Measurements from ENCODE around the gene LRRFIP1.
"Not testable (repeated sequence)": the region's sequence is repeated elsewhere in the genome, so short reads cannot be mapped to it uniquely, and the experiment has no call there.

The LRRFIP1 gene

DNA sequence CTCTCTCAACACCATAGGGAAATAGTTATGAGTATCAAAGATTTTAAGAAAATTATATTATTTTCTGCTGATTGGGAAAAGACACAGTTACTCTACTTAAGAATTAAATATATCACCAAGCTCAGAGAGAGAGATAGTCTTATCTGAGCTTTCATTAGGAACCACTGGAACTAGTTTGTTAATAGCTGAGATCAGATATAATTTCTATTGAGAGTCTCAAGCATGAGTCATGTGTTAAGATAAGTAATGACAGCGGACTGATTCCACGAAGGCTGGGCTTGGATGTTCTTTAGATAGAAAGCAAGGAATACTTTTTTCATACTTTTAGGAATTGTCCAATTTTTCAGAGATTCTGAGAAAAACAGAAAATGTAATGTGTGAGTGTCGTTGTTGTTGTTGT is 126.8 kb downstream of the LRRFIP1 start:
- peak; percentile 30 for DNase-seq

DNA sequence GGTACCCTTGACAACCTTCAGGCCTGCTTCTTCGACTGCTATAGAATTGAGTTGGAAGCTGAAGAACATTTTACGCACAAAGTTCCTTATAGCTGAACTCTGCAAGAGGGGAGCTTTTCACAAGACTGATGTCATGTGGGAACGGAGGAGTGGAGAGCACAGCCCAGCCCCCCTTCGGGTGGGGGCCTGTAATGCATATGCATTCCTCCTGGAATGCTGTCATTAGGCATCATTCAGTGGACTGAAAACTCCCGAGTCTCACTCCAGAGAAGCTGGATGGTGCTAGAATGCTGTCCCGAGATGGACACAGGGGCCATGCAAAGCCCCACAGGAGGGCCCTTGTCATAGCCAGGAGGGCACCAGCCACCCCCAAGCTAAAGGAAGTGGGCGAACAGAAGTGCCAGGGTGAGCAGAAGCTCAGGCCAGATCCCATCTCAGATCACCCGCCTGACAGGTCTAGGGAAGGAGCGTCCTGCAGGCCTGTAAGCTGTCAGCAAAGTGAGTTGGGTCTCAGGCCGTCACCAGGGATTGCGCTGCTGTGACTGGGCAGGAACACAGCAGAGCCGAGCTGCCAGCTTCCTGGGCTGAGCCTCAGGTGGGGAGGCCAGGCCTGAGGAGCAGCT is 127.3 kb downstream of the LRRFIP1 start:
- DNase-seq = no peak

DNA sequence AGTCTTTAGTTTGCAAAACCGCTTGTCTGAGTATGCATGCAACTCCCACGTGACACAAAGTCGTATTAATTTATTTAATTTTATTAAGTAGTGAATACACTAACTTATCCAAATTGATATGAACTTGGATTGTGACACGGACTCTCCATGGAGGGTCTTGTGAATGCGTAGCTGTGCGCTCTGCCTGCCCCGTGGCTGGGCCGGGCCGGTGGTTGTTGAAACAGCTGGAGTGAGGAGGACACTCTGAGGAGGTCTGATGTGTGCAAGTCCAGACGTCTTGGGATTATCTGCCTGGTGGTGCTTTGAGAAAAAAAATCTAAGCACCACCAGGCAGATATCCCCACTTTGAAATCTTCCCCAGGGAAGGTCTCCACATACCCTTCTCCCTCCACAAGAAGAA is 130.2 kb downstream of the LRRFIP1 start:
- DNase-seq = no peak

DNA sequence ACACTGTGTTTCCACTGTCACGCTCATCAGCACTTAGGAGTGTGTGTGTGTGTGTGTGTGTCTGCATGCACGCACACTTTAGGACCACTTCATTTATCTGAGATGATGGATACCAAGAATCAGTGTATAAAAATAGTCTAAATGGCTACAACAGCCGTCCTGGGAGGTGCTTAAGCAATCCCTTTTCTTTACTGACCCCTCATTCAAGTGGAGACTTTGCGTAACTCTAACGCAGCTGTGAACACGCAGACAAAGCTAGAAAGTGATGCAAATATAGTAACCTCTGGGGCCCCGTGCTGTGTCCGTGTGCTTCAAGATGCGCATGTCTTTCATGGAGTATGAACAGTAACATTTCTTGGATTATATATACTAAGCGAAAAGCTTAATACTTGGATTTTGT is 130.8 kb downstream of the LRRFIP1 start:
- no peak for DNase-seq

DNA sequence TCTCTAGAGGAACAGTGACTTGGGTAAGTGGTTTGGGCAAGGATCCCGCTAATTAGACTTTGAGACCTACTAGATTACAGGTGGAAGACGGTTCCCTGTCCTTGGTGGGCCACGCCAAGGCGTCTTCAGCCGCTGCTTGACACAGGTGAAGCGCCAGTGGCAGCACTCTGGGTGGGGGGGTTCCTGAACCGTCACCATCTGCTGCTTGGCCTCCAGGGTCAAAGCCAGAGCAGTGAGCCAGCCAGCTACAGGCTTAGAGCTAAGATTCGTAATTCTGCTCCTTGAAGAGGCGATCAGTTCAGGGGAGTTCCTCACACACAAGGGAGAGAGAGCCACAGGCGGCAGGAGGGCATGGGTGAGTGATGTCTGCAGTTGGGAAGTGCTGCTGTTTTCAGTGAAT is 131.8 kb downstream of the LRRFIP1 start:
- no peak for DNase-seq

DNA sequence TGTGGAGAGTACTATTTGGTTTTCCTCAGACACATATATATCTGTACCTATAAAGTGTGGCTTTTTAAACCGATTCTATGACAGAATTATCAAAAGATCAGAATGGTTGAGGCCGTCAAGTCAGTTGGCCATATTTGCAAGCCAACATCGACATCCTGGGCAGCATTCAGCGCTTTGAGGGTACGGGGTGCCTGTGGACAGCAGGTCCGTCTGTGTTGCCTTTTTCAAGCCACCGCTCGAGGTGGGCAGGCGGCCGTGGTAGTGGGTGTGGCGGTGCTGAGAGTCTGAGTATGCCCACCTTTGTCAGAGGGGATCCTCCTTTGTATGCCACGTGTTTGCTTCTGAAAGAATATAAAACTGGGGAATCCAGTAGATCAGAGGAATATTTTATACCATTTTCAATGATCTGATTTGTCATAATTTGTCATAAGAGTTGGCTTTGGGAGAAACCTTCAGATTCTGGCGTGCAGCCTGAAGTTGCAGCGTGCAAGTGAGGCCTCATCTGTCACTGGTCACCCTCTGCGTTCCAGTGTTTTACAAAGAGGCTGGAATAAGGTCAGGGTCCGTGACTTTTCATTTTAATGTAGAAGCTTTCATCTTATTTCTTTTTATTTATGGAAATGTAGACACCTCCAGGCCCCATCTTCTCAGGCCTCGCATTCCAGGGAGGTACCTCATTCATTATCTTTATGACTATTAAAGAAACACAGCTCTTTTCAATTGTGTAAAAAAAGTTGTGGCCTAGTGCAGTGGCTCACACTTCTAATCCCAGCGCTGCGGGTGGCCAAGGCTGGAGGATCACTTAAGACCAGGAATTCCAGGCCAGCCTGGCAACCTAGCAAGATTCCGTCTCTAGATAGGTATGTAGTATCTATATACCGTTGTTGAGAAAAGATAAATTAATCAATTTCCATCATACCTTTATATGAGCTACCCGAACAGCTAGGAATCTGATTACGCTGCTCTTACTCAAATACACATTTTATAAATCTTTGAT is 133.4 kb downstream of the LRRFIP1 start:
- no peak for DNase-seq

DNA sequence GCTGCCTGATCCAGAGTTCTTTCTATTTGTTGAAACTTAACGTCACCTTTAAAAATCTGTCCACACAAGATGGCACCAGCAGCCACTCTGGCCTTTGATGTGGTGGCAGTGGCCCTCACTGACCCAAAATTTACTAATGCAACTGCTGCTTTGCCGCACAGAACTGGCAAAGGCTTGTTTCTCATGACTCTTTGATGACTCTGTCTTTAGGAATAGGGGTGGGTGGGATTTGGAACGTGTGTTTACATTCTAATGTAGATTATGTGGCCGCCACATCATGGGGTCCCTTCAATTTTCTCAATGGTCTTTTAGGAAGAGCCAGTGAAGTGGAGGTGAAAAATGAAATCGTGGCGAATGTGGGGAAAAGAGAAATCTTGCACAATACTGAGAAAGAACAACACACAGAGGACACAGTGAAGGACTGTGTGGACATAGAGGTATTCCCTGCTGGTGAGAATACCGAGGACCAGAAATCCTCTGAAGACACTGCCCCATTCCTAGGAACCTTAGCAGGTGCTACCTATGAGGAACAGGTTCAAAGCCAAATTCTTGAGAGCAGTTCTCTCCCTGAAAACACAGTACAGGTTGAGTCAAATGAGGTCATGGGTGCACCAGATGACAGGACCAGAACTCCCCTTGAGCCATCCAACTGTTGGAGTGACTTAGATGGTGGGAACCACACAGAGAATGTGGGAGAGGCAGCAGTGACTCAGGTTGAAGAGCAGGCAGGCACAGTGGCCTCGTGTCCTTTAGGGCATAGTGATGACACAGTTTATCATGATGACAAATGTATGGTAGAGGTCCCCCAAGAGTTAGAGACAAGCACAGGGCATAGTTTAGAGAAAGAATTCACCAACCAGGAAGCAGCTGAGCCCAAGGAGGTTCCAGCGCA is 135.2 kb downstream of the LRRFIP1 start:
- not testable (repeated sequence) for DNase-seq

DNA sequence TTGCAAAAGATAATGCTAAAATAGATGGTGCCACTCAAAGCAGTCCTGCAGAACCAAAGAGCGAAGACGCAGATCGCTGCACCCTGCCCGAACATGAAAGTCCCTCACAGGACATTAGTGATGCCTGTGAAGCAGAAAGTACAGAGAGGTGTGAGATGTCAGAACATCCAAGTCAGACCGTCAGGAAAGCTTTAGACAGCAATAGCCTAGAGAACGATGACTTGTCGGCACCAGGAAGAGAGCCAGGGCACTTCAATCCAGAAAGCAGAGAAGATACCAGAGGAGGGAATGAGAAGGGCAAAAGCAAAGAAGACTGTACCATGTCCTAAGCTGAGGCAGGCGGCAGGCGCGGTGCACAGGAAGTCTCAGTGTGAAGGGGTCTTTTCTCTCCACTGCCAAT is 136.4 kb downstream of the LRRFIP1 start:
- no peak for DNase-seq

DNA sequence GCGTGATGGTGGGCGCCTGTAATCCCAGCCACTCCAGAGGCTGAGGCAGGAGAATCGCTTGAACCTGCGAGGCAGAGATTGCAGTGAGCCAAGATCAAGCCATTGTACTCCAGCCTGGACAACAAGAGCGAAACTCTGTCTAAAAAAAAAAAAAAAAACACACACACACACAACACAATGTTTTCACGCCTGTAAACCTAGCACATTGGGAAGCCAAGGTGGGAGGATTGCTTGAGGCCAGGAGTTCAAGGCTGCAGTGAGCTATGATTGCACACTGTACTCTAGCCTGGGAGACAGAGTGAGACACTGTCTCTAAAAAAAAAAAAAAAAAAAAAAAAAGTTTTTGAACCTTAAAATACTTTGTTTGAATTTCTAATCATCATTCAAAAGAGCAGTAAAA is 137.7 kb downstream of the LRRFIP1 start:
- DNase-seq = not testable (repeated sequence)

DNA sequence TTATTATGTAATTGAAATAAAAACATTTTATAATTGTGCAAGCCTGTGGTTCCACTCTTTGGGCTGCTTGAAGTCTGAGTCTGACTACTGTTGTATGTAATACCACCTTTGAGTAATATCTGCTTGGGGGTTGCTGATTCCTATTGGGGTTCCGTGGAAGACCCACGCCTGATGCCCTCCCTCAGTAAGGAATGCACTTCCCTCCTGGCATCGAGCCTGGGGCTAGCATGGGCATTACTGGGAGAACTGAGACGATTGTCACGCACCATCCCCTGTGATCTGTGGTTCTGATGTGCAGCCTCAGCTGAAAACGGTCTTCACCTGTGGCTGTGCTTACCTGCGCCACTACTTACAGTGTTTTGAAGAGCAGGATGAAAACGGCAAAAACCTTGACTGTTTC is 138.5 kb downstream of the LRRFIP1 start:
- DNase-seq = no peak

DNA sequence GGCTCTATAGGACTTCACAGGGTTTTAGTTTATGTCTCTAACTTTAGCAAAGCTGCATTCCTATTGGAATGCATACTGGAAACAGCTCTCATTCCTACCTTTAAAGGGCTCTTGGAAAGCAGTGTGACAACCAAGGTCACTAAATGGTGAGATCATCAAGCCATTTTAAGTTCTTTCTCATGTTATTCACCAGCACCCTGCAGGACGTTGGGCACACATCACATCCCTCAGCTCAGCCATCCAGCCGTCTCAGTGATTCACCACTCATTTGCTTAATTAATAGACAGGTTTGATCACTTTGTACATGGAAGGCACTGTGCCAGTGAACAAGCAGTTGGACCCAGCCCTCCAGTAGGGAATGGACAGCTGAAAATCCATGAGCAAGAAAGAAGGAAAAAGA is 139.0 kb downstream of the LRRFIP1 start:
- DNase-seq = no peak

DNA sequence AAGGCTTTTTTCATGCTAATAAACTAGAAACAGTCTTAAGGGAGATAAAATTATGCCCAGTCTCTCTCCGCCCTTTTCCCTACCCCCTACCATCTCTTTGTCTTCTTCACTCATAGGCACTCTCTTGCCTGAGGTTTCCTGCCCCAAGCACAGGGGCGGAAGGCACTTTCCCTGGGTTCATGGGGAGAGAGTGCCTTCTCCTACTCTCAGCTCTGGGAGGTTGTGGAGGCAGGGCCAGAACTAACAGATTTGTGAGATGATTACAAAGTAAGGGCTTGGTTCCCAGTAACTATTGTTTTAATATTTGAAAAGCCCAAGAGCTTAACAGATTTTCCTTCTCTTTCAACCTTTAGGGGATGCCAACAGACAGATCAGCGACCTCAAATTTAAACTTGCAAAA is 145.1 kb downstream of the LRRFIP1 start:
- no peak for DNase-seq

DNA sequence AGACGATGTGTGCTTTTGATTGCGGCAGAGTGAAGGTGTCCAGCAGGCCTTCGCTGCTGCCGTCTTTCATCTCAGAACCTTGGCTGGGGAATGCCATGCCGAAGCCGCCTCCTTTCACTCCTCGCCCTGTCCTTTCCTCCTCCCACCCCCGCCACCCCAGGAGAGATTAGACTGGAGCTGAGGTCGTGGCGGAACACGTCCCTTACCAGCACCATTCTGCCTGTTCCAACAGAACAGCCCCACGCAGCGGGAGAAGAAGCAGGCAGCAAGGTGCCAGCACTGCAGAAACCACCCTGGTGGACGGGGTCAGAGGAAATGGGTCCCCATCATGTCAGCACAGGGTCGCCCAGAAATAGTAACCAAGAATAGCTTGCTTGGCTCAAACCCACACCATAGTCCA is 146.4 kb downstream of the LRRFIP1 start:
- DNase-seq = no peak

DNA sequence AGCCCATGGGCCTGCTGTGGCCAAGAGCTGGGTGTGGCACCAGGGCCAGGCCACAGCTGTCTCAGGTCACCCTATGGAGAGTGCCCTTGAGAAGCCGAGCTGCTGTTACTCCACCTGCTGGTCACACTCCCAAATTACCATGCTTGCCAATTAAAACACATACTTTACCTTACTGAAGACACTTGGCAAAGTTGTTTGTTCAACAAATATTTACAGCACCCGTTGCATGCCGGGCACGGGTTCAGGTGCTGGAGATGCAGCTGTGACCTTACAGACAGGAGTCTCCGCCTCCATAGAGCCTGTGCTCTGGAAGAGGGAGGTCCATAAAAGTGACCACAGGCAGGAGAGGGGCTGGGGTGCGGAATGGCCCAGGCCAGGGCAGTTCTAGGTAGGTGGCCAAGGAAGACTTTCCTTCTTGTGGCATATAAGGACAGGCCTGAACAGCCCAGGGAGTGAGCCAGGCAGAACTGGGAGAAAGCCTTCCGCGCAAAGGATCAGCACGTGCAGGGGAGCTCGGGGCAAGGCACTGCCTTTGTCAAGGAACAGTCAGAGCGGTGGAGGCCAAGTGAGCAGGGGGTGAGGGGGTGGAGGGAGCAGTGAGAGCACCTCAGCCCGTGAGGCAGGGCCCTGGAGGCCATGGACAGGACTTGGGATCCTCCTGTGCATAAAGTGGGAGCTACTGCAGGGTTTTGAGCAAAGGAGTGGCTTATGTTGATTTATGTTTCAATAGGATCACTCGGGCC is 147.6 kb downstream of the LRRFIP1 start:
- peak; percentile 79 for DNase-seq

DNA sequence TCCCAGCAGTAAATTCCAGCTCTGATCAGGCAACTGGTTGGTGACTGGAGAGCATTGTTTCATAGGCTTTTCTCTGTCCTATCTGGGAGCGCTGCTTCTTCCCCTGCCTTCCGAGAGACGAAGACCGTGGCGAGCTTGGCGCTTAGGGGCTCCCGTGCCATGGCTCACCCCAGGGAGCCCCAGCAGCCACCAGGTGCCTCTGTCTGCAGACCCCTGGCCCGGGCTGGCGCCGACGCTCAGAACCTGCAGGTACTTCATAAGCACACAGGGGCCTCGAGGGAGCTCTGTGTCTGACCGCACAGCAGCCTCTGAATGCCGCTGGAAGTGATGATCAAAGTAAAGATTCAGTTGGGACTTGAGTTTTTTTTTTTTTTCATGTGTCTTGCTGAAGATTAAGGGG is 152.1 kb downstream of the LRRFIP1 start:
- DNase-seq = no peak

DNA sequence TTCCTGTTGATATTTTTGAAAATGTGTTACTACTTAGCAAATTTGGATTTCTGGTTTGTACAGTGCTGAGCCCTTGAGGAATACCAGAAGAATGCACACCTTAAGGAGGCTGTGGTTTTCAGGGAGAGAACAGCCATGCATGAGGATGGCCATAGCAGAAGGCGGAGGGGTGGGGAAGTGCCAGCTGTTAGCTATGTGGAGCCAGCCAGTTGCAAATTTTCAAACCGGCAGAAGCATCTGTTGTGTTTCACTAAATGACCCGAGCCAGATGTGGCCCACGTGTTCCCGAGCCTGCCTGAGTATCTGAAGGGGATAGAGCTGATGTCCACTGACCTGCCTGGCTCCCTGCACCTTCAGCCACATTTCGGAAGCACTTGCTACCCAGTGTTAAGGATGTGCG is 154.8 kb downstream of the LRRFIP1 start:
- no peak for DNase-seq

DNA sequence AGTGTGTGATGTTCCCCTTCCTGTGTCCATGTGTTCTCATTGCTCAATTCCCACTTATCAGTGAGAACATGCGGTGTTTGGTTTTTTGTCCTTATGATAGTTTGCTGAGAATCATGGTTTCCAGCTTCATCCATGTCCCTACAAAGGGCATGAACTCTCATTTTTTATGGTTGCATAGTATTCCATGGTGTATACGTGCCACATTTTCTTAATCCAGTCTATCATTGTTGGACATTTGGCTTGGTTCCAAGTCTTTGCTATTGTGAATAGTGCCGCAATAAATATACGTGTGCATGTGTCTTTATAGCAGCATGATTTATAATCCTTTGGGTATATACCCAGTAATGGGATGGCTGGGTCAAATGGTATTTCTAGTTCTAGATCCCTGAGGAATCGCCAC is 156.3 kb downstream of the LRRFIP1 start:
- DNase-seq = not testable (repeated sequence)

DNA sequence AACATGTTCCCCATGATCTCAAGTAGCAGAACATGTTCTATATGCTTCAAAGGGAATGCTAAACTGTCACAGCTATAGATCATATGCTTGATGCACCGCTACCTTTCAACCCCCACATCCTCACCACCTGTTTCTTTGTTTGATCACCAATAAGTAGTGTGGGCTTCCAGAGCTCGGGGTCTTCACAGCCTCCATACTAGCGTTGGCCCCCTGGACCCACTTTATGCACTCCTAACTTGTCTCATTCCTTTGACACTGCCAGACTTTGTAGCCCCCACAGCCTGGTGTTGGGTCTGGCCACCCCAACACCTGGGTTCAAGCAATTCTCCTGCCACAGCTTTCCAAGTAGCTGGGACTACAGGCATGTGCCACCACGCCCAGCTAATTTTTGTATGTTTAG is 159.5 kb downstream of the LRRFIP1 start:
- DNase-seq = no peak

DNA sequence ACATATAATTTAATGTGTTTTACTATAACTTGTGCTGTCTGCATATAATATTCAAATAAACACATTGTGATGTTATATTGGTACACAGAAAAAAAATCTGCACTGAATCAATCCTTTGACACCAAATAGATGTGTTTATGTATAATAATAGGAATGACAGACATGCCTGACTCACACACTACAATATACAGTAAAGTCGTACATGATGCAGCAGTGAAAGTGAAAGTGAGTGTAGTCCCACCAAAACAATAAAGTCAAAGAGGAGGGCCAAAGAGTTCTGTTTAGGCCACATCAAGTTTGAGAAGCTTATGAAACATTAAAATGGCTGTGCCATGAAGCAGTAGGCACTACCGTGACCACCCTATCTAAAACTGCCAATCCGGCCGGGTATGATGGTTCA is 163.0 kb downstream of the LRRFIP1 start:
- DNase-seq = no peak

DNA sequence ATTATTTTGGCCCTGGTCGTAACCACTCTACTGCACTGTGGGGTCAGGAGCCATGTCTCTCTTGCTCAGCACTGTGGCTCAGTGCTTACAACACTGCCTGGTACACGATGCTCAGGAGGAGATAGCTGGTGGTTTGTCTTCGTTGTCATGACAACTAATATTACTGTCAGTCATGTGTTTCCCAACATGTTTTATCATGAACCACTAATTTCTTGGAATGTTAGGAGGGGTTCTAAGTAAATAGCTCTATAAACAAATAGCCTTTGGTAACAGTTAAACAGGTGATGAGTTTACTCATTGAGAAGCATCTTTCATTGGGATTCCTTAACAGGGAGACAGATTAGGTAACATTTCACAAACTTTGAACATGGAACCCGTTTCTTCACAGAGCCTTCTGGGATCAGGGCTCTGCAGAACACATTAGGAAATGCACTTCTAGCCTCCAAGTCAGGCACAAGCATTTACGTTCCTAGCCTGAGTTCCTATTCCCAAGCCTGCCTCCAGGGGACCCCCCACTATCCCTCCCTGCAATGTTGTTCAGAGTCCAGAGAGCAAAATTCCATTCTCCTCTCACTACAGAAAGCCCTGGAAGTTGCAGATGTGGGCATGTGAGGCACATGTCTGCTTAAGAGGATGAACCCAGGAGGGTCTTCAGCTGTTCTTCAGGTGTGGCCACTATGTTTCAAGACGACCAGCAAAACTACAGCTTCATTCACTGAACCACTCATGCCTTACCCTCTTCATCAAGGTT is 164.8 kb downstream of the LRRFIP1 start:
- DNase-seq = peak; percentile 16

DNA sequence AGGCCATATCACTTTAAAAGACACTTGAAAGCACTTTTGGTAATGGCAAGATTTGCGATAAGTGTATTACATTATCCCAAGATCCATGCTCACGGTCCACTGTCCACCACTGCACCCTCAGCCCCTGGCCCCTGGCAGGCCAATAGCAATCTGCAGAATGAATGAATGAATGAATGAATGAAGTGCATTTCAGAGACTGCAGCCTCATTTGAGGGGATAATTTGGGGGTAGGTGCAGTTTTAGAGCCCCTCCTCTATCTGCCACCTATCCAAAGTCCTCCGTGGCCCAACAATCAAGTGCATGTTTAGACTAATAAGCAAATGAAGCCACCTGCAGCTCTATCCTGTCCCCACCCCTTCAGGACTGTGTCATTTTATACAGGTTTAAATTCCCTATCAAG is 169.9 kb downstream of the LRRFIP1 start:
- no peak for DNase-seq
